H1 (cell line): ENCODE measurements around the gene WFDC12. TPM values are rescaled to one million over a fixed set of nuclear protein-coding genes. Genes with fewer than 3 reads are reported as not detected.

Experiments used
- CTCF ChIA-PET: fragments of 300-600 bp; sonication (Branson Sonifier 250); formaldehyde crosslinking; loops from one replicate; lab custom pipeline; 2021; ENCODE audit not compliant: partially characterized antibody; lab: Charles Lee
- POLR2A ChIA-PET: fragments of 300-600 bp; sonication (Branson Sonifier 250); formaldehyde crosslinking; loops from one replicate; lab custom pipeline; 2021; ENCODE audit warnings: inconsistent platforms; ENCODE audit not compliant: partially characterized antibody; lab: Charles Lee
- DNase-seq, 2 experiments: peaks; one replicate each; pipeline versions ENCODE4 v3.0.0 to v3.0.0-alpha.2; 2010 to 2022; ENCODE audit warnings: low spot score in 2 of 2, low read depth in 1 of 2, mixed read lengths in 1 of 2
- FAIRE-seq: peaks from 2 replicates; lab custom pipeline; 2011; peaks lifted over from hg19 to GRCh38; lab: Jason Lieb, UNC
- H2AFZ ChIP-seq: 2 replicates; pipeline ENCODE4 v1.8.1; 2012; ENCODE audit warnings: low read length, inconsistent platforms
- H2AK5ac ChIP-seq: 2 replicates; pipeline ENCODE4 v1.6.1; 2013; ENCODE audit warnings: low read depth, low read length
- H2BK120ac ChIP-seq: replicated peaks from 2 replicates; pipeline ENCODE3; 2013; ENCODE audit warnings: low read depth, low read length, inconsistent platforms
- H2BK12ac ChIP-seq: 2 replicates; pipeline ENCODE4 v1.6.1; 2013; ENCODE audit warnings: low read depth, low read length
- H2BK15ac ChIP-seq: 2 replicates; pipeline ENCODE4 v1.6.1; 2013; ENCODE audit warnings: low read length
- H2BK20ac ChIP-seq: 2 replicates; pipeline ENCODE4 v1.6.1; 2013; ENCODE audit warnings: low read length
- H2BK5ac ChIP-seq: 2 replicates; pipeline ENCODE4 v1.6.1; 2013; ENCODE audit warnings: low read depth, low read length
- H3K14ac ChIP-seq: 2 replicates; pipeline ENCODE4 v1.6.1; 2013; ENCODE audit warnings: inconsistent platforms; ENCODE audit not compliant: insufficient read length
- H3K18ac ChIP-seq: 2 replicates; pipeline ENCODE4 v1.6.1; 2013; ENCODE audit warnings: low read length; ENCODE audit errors: extremely low read depth
- H3K23ac ChIP-seq: 2 replicates; pipeline ENCODE4 v1.6.1; 2013; ENCODE audit warnings: inconsistent platforms; ENCODE audit not compliant: insufficient read length
- H3K23me2 ChIP-seq: 2 replicates; pipeline ENCODE4 v1.6.1; 2013; ENCODE audit warnings: low read depth, low read length
- H3K27ac ChIP-seq: 2 replicates; pipeline ENCODE4 v1.6.1; 2011; ENCODE audit warnings: low read depth, low read length, inconsistent platforms
- H3K27me3 ChIP-seq, 4 experiments: replicated peaks in 1 of 4; 1 replicate in 1 of 4; 2 replicates in 3 of 4; pipeline versions ENCODE4 v1.6.1 to v1.8.1; 2011 to 2013; ENCODE audit warnings: low read length in 3 of 4, mild to moderate bottlenecking in 3 of 4, inconsistent platforms in 2 of 4, mixed read lengths in 2 of 4, moderate library complexity in 1 of 4; ENCODE audit not compliant: control insufficient read depth in 3 of 4, insufficient read depth in 3 of 4; ENCODE audit errors: extremely low read depth in 1 of 4
- H3K36me3 ChIP-seq, 4 experiments: 2 replicates each; pipeline versions ENCODE4 v1.6.1 to v1.8.1; 2011 to 2013; ENCODE audit warnings: mild to moderate bottlenecking in 4 of 4, low read length in 3 of 4, moderate library complexity in 2 of 4, control low read depth in 1 of 4, inconsistent platforms in 1 of 4; ENCODE audit not compliant: insufficient read depth in 4 of 4, control insufficient read depth in 2 of 4
- H3K4ac ChIP-seq: replicated peaks from 2 replicates; pipeline ENCODE3; 2013; ENCODE audit warnings: low read length, low read depth, mixed read lengths, inconsistent platforms; ENCODE audit not compliant: insufficient read length
- H3K4me1 ChIP-seq, 4 experiments: replicated peaks in 1 of 4; 1 replicate in 1 of 4; 2 replicates in 3 of 4; pipeline versions ENCODE4 v1.6.1 to v1.8.1; 2011 to 2013; ENCODE audit warnings: low read length in 3 of 4, inconsistent platforms in 2 of 4, mixed read lengths in 1 of 4; ENCODE audit not compliant: insufficient read depth in 4 of 4, control insufficient read depth in 3 of 4
- H3K4me2 ChIP-seq, 2 experiments: 2 replicates each; pipeline versions ENCODE4 v1.6.1 to v1.8.1; 2011 to 2013; ENCODE audit warnings: low read depth in 2 of 2, low read length in 2 of 2, control low read depth in 1 of 2, inconsistent platforms in 1 of 2, mild to moderate bottlenecking in 1 of 2; ENCODE audit not compliant: insufficient read depth in 1 of 2
- H3K4me3 ChIP-seq, 4 experiments: fragments of 200-600, 300-600 bp in 1 of 4; sonication (generic), shearing (Covaris generic), sonication (Bioruptor Twin) in 1 of 4; 2 replicates each; pipeline versions ENCODE4 v1.5.1 to v1.8.1; 2011 to 2016; ENCODE audit warnings: low read length in 4 of 4, low read depth in 3 of 4, control low read depth in 2 of 4, inconsistent platforms in 2 of 4, mild to moderate bottlenecking in 2 of 4, mixed read lengths in 1 of 4, moderate library complexity in 1 of 4; ENCODE audit not compliant: insufficient read depth in 2 of 4; ENCODE audit errors: extremely low read depth in 1 of 4
- H3K56ac ChIP-seq: replicated peaks from 2 replicates; pipeline ENCODE3; 2013; ENCODE audit warnings: low read depth, mild to moderate bottlenecking, mixed read lengths, low read length, inconsistent platforms; ENCODE audit not compliant: insufficient read length
- H3K79me1 ChIP-seq: 2 replicates; pipeline ENCODE4 v1.6.1; 2013; ENCODE audit warnings: low read depth, low read length, control low read depth
- H3K79me2 ChIP-seq, 2 experiments: 2 replicates each; pipeline versions ENCODE4 v1.6.1 to v1.8.1; 2012 to 2013; ENCODE audit warnings: low read length in 2 of 2, mild to moderate bottlenecking in 2 of 2, inconsistent platforms in 1 of 2; ENCODE audit not compliant: insufficient read depth in 2 of 2, control insufficient read depth in 1 of 2
- H3K9ac ChIP-seq, 4 experiments: replicated peaks in 1 of 4; 1 replicate in 1 of 4; 2 replicates in 3 of 4; pipeline versions ENCODE4 v1.6.1 to v1.8.1; 2011 to 2013; ENCODE audit warnings: low read depth in 3 of 4, low read length in 3 of 4, control low read depth in 2 of 4, mild to moderate bottlenecking in 2 of 4, moderate library complexity in 2 of 4, inconsistent platforms in 1 of 4; ENCODE audit errors: extremely low read depth in 1 of 4
- H3K9me3 ChIP-seq, 2 experiments: 2 replicates each; pipeline versions ENCODE4 v1.6.1 to v1.8.1; 2012 to 2013; ENCODE audit warnings: mild to moderate bottlenecking in 2 of 2, moderate library complexity in 2 of 2, control low read depth in 1 of 2, inconsistent platforms in 1 of 2, low read depth in 1 of 2, low read length in 1 of 2, mixed read lengths in 1 of 2; ENCODE audit not compliant: insufficient read depth in 2 of 2
- H4K20me1 ChIP-seq, 2 experiments: replicated peaks in 1 of 2; 2 replicates each; pipeline versions ENCODE3 to v1.8.1; 2011 to 2013; ENCODE audit warnings: inconsistent platforms in 2 of 2, low read length in 2 of 2, mild to moderate bottlenecking in 1 of 2; ENCODE audit not compliant: insufficient read depth in 2 of 2, control insufficient read depth in 1 of 2
- H4K5ac ChIP-seq: 2 replicates; pipeline ENCODE4 v1.6.1; 2013; ENCODE audit warnings: low read length, low read depth, mixed read lengths, inconsistent platforms; ENCODE audit not compliant: insufficient read length
- H4K8ac ChIP-seq: 2 replicates; pipeline ENCODE4 v1.8.0; 2013; ENCODE audit warnings: mild to moderate bottlenecking, moderate library complexity, low read length, inconsistent platforms; ENCODE audit not compliant: insufficient read depth; ENCODE audit errors: extremely low read depth
- H4K91ac ChIP-seq: replicated peaks from 2 replicates; pipeline ENCODE3; 2013; ENCODE audit warnings: low read length, mixed read lengths, inconsistent platforms; ENCODE audit not compliant: insufficient read length
- CHD2 ChIP-seq: IDR thresholded peaks from 2 replicates; pipeline ENCODE4 v1.6.1; 2012; ENCODE audit warnings: low read length, improper control_type of control experiment
- CTCF ChIP-seq, 3 experiments: IDR thresholded peaks; 1 replicate in 2 of 3; 2 replicates in 1 of 3; pipeline versions ENCODE4 v1.5.1 to v1.6.1; 2011; ENCODE audit warnings: low read length in 3 of 3, mild to moderate bottlenecking in 3 of 3, inconsistent platforms in 2 of 3, low read depth in 1 of 3, moderate library complexity in 1 of 3; ENCODE audit not compliant: insufficient read depth in 1 of 3; ENCODE audit errors: control extremely low read depth in 1 of 3
- FOSL1 ChIP-seq: IDR thresholded peaks from 2 replicates; pipeline ENCODE4 v1.6.1; 2011; ENCODE audit warnings: mild to moderate bottlenecking, low read depth, low read length, moderate library complexity; ENCODE audit not compliant: insufficient read depth
- JUN ChIP-seq: IDR thresholded peaks from 2 replicates; pipeline ENCODE4 v1.6.1; 2011; ENCODE audit warnings: low read depth, mild to moderate bottlenecking, improper control_type of control experiment, low read length
- NANOG ChIP-seq: IDR thresholded peaks from 2 replicates; pipeline ENCODE4 v1.6.1; 2011; ENCODE audit warnings: low read length, low read depth, mild to moderate bottlenecking, inconsistent platforms; ENCODE audit not compliant: insufficient read depth, poor library complexity, severe bottlenecking
- RFX5 ChIP-seq: IDR thresholded peaks from 2 replicates; pipeline ENCODE4 v1.6.1; 2011; ENCODE audit warnings: low read depth, low read length, improper control_type of control experiment, borderline replicate concordance
- SIRT6 ChIP-seq: IDR thresholded peaks from one replicate; pipeline ENCODE4 v1.7.1; 2012; ENCODE audit warnings: low read length, inconsistent platforms
- TBP ChIP-seq: IDR thresholded peaks from 2 replicates; pipeline ENCODE4 v1.6.1; 2011; ENCODE audit warnings: low read depth, low read length, improper control_type of control experiment
- TEAD4 ChIP-seq: IDR thresholded peaks from 2 replicates; pipeline ENCODE4 v1.6.1; 2012; ENCODE audit warnings: low read depth, low read length, inconsistent platforms, mixed read lengths
- WGBS, 2 experiments: shearing (Covaris generic) in 1 of 2; methylation state at CpG; one replicate each; pipeline versions ENCODE4 v1.1.6 to v1.1.7; 2013 to 2015; ENCODE audit warnings: low lambda C conversion rate in 2 of 2, mixed read lengths in 2 of 2, inconsistent platforms in 1 of 2, low coverage in 1 of 2, missing lambda C conversion rate in 1 of 2; ENCODE audit not compliant: insufficient replicate concordance in 2 of 2, insufficient coverage in 1 of 2, insufficient read length in 1 of 2; ENCODE audit errors: extremely low coverage in 1 of 2, missing lambda C conversion rate in 1 of 2; 5-methylcytosine and 5-hydroxymethylcytosine counted together
- polyA plus RNA-seq, 7 experiments: library from polyadenylated mRNA; depleted of rRNA in 3 of 7; stranded (reverse) in 5 of 7; unstranded in 2 of 7; fragments of >200 nt in 5 of 7; fragments of 200-250 nt in 2 of 7; gene quantifications; 1 replicate in 5 of 7; 2 replicates in 1 of 7; 4 replicates in 1 of 7; pipeline versions ENCODE4 v1.2.1 to v1.2.3, GENCODE V29; 2011 to 2013; ENCODE audit warnings: missing spikeins in 2 of 7, mixed read lengths in 2 of 7
- total RNA-seq: library from RNA; stranded (reverse); fragmentation: NEBNext Ultra II Directional; extraction: Animal tissue kit (Norgen Biotek cat#: 25700); gene quantifications from 2 replicates; pipeline ENCODE4 v1.2.1, GENCODE V29; 2021
- TF ChIP-seq, protein P1 (sequence below): IDR thresholded peaks from 2 replicates; pipeline ENCODE4 v1.6.1; 2012; ENCODE audit warnings: low read length, inconsistent platforms

The WFDC12 gene
- total and polyA plus RNA-seq, 2 of the 8 experiments (the other 6 are each of a cell fraction or from before 2014, with no cell fraction given): not detected

DNA sequence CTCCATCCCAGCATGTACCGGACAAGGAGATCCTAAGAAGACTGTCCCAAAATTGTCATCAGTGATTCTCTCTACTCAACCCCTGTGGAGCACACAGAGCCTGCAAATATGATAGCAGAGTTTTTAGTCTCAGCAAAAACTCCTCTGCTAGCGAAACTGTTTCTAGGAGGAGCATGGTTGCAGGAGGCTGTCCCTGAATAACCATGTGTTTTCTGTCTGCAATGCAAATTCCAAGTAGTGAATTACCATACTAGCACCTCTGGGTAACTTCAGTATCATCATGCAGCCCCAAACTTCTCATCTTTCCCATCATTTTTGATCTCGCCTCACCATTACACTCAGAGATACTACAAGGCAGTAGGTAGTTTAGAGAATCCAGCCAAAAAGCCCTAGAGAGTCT lies 24.8 kb upstream of the WFDC12 start:
- Histone ChIP-seq H3K79me2 (no peaks in the 10 kb centered on the region), H2BK5ac (no peak overlapping the region), H3K4me3 (no peak overlapping the region), H2BK12ac (no peak overlapping the region), H2BK120ac (no peak overlapping the region), H3K23ac (no peak overlapping the region), H4K91ac (no peak overlapping the region), H4K20me1 (no peaks in the 10 kb centered on the region), H3K4me1 (no peaks in the 10 kb centered on the region), H3K4ac (no peak overlapping the region), H2BK20ac (no peak overlapping the region), H3K79me1 (no peaks in the 10 kb centered on the region), H2AK5ac (no peak overlapping the region), H3K18ac (no peak overlapping the region), H2AFZ (no peak overlapping the region), H3K9ac (no peak overlapping the region), H3K4me2 (no peak overlapping the region), H3K27me3 (no peaks in the 10 kb centered on the region; a peak in 2 of 7 replicates), H3K56ac (no peak overlapping the region), H3K23me2 (no peaks in the 10 kb centered on the region), H3K36me3 (no peaks in the 10 kb centered on the region), H2BK15ac (no peak overlapping the region), H4K5ac (no peak overlapping the region), H3K14ac (no peak overlapping the region), H3K9me3 (no peaks in the 10 kb centered on the region), H4K8ac (no peak overlapping the region), H3K27ac (no peak overlapping the region)
- FAIRE-seq (no peak), DNase-seq (no peak)
- ChIA-PET POLR2A (no interaction called here), CTCF (interaction anchor here (2.6 kb wide), 1 partner anchor 10 kb away, joined by 10 read pairs; no protein-coding TSS in a partner anchor)
- WGBS, 2 experiments: 90% methylated on average over 3 of the region's 3 CpGs; no CpG with 5 or more reads in 1 of the 2 experiments
- no peak for TF ChIP-seq TEAD4
- no peak for TF ChIP-seq NANOG
- TF ChIP-seq SIRT6: no peak
- TF ChIP-seq CTCF (IDR thresholded peaks at IDR 0.05; ENCODE audit: control extremely low read depth in 1 of 3, insufficient read depth in 1 of 3, low read depth in 1 of 3, low read length in 3 of 3): no peak
- no peak for TF ChIP-seq RFX5
- no peak for TF ChIP-seq CHD2
- no peak for TF ChIP-seq JUN
- TF ChIP-seq, protein P1, sequence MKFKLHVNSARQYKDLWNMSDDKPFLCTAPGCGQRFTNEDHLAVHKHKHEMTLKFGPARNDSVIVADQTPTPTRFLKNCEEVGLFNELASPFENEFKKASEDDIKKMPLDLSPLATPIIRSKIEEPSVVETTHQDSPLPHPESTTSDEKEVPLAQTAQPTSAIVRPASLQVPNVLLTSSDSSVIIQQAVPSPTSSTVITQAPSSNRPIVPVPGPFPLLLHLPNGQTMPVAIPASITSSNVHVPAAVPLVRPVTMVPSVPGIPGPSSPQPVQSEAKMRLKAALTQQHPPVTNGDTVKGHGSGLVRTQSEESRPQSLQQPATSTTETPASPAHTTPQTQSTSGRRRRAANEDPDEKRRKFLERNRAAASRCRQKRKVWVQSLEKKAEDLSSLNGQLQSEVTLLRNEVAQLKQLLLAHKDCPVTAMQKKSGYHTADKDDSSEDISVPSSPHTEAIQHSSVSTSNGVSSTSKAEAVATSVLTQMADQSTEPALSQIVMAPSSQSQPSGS: no peak
- TF ChIP-seq TBP: no peak
- no peak for TF ChIP-seq FOSL1
